HG02588 (cell line): ENCODE data around the gene NELL1.
A peak's percentile ranks its signal among the peaks of the same experiment; 100 is the strongest.

ENCODE experiments used
- ATAC-seq: cut with Tn5 transposase; IDR thresholded peaks from one replicate; pipeline ENCODE4 v1.9.1; 2021; ENCODE audit warnings: mild to moderate bottlenecking, moderate library complexity; ENCODE audit not compliant: unreplicated experiment

NELL1 gene

GRCh38 chr11:20962581-20962980 is 293.2 kb downstream of the NELL1 start:
- no peak for ATAC-seq

- no peak for ATAC-seq
These were observed 294.2 kb downstream of the NELL1 start for GRCh38 chr11:20963596-20963995.

- ATAC-seq = no peak
These were observed 295.6 kb downstream of the NELL1 start for GRCh38 chr11:20964985-20965384.

- ATAC-seq = no peak
These were observed 297.1 kb downstream of the NELL1 start for GRCh38 chr11:20966489-20966888.

- ATAC-seq = no peak
These were observed 304.7 kb downstream of the NELL1 start for GRCh38 chr11:20973940-20974559.

GRCh38 chr11:20980736-20981135 is 311.4 kb downstream of the NELL1 start:
- ATAC-seq = no peak

GRCh38 chr11:20990447-20990846 is 321.1 kb downstream of the NELL1 start:
- no peak for ATAC-seq

- ATAC-seq = no peak
These were observed 322.1 kb downstream of the NELL1 start for GRCh38 chr11:20991471-20991870.

- ATAC-seq = no peak
These were observed 337.9 kb downstream of the NELL1 start for GRCh38 chr11:21007297-21007696.

- ATAC-seq = no peak
These were observed 348.9 kb downstream of the NELL1 start for GRCh38 chr11:21018248-21018647.

GRCh38 chr11:21026685-21027084 is 357.3 kb downstream of the NELL1 start:
- no peak for ATAC-seq

GRCh38 chr11:21037850-21038249 is 368.5 kb downstream of the NELL1 start:
- ATAC-seq = no peak

- no peak for ATAC-seq
These were observed 369.4 kb downstream of the NELL1 start for GRCh38 chr11:21038801-21039200.

GRCh38 chr11:21040630-21041029 is 371.2 kb downstream of the NELL1 start:
- no peak for ATAC-seq

- no peak for ATAC-seq
These were observed 379.2 kb downstream of the NELL1 start for GRCh38 chr11:21048626-21049025.

- no peak for ATAC-seq
These were observed 384.1 kb downstream of the NELL1 start for GRCh38 chr11:21053466-21053865.

- no peak for ATAC-seq
These were observed 387.3 kb downstream of the NELL1 start for GRCh38 chr11:21056644-21057043.

GRCh38 chr11:21059879-21060278 is 390.5 kb downstream of the NELL1 start:
- ATAC-seq = no peak

GRCh38 chr11:21066030-21066429 is 396.6 kb downstream of the NELL1 start:
- no peak for ATAC-seq

- ATAC-seq = no peak
These were observed 399.5 kb downstream of the NELL1 start for GRCh38 chr11:21068886-21069285.

GRCh38 chr11:21069909-21070308 is 400.5 kb downstream of the NELL1 start:
- no peak for ATAC-seq

GRCh38 chr11:21072558-21072957 is 403.2 kb downstream of the NELL1 start:
- peak; percentile 73 for ATAC-seq

- ATAC-seq = no peak
These were observed 413.5 kb downstream of the NELL1 start for GRCh38 chr11:21082853-21083252.
